SK-N-MC (cell line): ENCODE data around the gene ANKMY1.

ENCODE experiments used
- EZH2 ChIP-seq: fragments of 200-600 bp; sonication (generic); IDR thresholded peaks from one replicate; pipeline ENCODE4 v1.6.1; 2017; ENCODE audit warnings: antibody characterized with exemption
- FOXP2 ChIP-seq: optimal IDR thresholded peaks from 2 replicates; pipeline ENCODE3; 2011; ENCODE audit warnings: mild to moderate bottlenecking, moderate library complexity; ENCODE audit not compliant: insufficient read depth; ENCODE audit errors: extremely low read length, control extremely low read depth
- POLR2AphosphoS5 ChIP-seq: IDR thresholded peaks from 2 replicates; pipeline ENCODE4 v1.6.1; 2012; ENCODE audit warnings: mild to moderate bottlenecking, low read depth, low read length, borderline replicate concordance

DNA sequence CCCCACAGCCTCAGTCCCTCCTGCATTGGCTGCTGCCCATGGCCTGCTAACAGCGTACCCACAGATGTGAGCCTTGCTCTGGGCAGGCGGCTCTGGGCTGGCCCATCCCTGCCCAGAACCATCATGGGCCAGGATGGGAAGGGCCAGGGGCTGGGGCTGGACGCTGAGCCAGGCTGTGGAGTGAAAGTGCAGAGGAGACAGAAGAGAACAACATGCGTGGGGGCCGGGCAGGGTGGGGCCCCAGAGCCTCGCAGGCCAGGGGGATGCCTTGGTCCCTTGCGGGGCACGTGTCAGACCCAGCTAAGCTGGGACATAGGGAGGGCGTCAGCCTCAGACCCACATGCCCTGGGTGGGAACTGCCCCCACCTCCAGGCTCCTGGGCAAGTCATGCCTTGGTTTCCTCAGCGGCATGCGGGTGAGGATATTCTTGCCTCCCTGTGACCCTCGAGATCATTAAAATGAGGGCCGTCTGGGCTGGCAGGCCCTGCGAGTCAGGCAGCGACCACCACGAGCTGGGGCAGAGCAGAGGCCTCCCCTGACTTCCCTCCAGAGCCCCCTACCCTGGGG is 95.0 kb downstream of the ANKMY1 start:
- TF ChIP-seq EZH2 (no peak), POLR2AphosphoS5 (no peak), FOXP2 (no peak)
